ENCODE results near the gene ACVRL1. TPM values are rescaled to one million over a fixed set of nuclear protein-coding genes. Genes with fewer than 3 reads are reported as not detected.
"Not testable (repeated sequence)": the region's sequence is repeated elsewhere in the genome, so short reads cannot be mapped to it uniquely, and the experiment has no call there.

Gene ACVRL1
- total and polyA plus RNA-seq, 9 of the 15 experiments (the other 6 are each of a cell fraction or from before 2014, with no cell fraction given), result 0.07 to 1.4 (median 0.30) TPM

DNA sequence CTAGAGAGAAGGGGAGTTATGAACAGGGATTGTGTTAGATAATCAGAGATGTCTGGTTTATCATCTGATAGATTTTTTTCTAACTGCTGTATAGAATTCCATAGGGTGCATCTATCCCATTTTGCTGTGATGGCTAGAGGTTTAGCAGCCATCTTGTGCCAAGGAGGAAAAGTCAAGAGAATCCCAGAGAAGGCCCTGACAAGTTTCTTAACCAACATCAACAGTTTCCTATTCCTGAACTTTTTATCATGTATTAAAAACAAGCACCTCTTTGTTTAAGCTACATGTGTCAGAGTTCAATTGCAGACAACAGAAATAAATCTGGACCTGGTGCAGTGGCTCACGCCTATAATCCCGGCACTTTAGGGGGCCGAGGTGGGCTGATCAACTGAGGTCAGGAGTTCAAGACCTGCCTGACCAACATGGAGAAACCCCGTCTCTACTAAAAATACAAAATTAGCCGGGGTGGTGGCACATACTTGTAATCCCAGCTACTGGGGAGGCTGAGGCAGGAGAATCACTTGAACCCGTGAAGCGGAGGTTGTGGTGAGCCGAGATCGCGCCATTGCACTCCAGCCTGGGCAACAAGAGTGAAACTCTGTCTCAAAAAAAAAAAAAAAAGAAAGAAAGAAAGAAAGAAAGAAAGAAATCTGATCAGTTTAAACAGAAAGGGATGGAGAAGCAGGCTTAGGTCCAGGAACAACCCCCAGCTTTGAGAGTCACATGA, 21.8 kb upstream of the ACVRL1 start (continued):
- TF ChIP-seq, protein P1, sequence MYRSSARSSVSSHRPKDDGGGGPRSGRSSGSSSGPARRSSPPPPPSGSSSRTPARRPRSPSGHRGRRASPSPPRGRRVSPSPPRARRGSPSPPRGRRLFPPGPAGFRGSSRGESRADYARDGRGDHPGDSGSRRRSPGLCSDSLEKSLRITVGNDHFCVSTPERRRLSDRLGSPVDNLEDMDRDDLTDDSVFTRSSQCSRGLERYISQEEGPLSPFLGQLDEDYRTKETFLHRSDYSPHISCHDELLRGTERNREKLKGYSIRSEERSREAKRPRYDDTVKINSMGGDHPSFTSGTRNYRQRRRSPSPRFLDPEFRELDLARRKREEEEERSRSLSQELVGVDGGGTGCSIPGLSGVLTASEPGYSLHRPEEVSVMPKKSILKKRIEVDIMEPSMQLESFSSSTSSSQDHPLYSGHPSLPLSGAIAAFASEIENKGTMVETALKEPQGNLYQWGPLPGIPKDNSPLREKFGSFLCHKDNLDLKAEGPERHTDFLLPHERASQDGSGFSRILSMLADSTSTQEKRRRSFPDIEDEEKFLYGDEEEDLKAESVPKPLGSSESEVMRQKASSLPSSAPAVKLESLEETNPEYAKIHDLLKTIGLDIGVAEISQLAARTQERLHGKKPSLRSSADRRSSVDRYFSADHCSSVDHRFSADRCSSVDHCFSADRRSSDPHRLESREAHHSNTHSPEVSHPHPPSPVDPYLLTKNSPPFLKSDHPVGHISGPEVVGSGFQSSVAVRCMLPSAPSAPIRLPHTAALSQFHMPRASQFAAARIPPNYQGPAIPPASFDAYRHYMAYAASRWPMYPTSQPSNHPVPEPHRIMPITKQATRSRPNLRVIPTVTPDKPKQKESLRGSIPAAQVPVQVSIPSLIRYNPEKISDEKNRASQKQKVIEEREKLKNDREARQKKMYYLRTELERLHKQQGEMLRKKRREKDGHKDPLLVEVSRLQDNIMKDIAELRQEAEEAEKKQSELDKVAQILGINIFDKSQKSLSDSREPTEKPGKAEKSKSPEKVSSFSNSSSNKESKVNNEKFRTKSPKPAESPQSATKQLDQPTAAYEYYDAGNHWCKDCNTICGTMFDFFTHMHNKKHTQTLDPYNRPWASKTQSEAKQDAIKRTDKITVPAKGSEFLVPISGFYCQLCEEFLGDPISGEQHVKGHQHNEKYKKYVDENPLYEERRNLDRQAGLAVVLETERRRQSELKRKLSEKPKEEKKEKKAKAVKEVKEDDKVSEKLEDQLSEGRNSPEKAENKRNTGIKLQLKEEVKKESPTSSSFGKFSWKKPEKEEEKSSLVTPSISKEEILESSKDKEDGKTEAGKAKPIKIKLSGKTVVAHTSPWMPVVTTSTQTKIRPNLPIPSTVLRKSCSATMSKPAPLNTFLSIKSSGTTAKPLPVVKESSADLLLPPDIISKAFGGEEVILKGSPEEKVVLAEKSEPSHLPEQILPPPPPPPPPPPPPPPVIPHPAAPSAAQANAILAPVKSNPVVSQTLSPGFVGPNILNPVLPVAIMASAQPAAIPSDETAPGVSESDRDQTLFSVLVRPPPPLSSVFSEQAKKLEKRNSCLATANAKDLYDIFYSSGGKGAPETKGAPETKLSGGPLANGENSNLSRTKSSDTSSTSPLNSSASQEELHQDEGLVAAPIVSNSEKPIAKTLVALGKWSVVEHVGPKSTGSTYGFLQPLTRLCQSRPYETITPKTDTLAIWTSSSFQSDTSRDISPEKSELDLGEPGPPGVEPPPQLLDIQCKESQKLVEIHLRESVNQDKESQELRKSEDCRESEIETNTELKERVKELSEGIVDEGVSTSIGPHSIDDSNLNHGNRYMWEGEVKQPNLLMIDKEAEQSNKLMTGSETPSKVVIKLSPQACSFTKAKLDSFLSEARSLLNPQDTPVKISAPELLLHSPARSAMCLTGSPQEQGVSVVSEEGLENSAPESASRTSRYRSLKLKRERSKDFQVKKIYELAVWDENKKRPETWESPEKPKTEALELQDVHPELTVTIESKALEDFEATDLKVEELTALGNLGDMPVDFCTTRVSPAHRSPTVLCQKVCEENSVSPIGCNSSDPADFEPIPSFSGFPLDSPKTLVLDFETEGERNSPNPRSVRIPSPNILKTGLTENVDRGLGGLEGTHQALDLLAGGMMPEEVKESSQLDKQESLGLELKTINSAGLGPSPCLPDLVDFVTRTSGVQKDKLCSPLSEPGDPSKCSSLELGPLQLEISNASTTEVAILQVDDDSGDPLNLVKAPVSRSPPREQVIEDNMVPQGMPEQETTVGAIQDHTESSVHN (IDR thresholded peaks at IDR 0.05; ENCODE audit: borderline replicate concordance in 1 of 2, low read depth in 1 of 2), result 0 out of 4 replicates have a peak, but pooled peaks of 1 of the 2 experiments have one; percentile 32
- 0 out of 2 replicates have a peak, but pooled peaks have one; percentile 14 for TF ChIP-seq ADNP (tag; IDR thresholded peaks at IDR 0.05)
- TF ChIP-seq NR2C2 (CRISPR knock-in tag; IDR thresholded peaks at IDR 0.05), result not testable (repeated sequence)
- peak; percentile 13; the same call in 1 of the 2 replicates for TF ChIP-seq NR2C2 (tag; IDR thresholded peaks at IDR 0.05)
- TF ChIP-seq GTF2A2 (tag; IDR thresholded peaks at IDR 0.05), result peak; percentile 40; the same call in 1 of the 2 replicates
- peak; percentile 40; the same call in 1 of the 2 replicates for TF ChIP-seq CBFA2T2 (conservative IDR thresholded peaks at IDR 0.05)
